NB4 (cell line): ENCODE measurements around the gene ZSWIM3.

ENCODE experiments used
- DNase-seq: peaks from one replicate; pipeline ENCODE4 v3.0.0; 2010; ENCODE audit warnings: low read depth
- H3K4me3 ChIP-seq: one replicate; pipeline ENCODE4 v1.5.1; 2011; ENCODE audit warnings: mild to moderate bottlenecking, low read depth, low read length, moderate library complexity
- MYC ChIP-seq: IDR thresholded peaks from 2 replicates; pipeline ENCODE4 v1.6.1; 2011; ENCODE audit warnings: low read depth, low read length
- POLR2A ChIP-seq: IDR thresholded peaks from 2 replicates; pipeline ENCODE4 v1.6.1; 2011; ENCODE audit warnings: mild to moderate bottlenecking; ENCODE audit not compliant: insufficient read length; ENCODE audit errors: extremely low read depth
- TF ChIP-seq, protein P1 (sequence below): IDR thresholded peaks from one replicate; pipeline ENCODE4 v1.5.1; 2012; ENCODE audit warnings: low read depth, low read length
- TF ChIP-seq, protein P2 (sequence below): IDR thresholded peaks from 2 replicates; pipeline ENCODE4 v1.6.1; 2011; ENCODE audit warnings: low read depth, low read length

Gene ZSWIM3

DNA sequence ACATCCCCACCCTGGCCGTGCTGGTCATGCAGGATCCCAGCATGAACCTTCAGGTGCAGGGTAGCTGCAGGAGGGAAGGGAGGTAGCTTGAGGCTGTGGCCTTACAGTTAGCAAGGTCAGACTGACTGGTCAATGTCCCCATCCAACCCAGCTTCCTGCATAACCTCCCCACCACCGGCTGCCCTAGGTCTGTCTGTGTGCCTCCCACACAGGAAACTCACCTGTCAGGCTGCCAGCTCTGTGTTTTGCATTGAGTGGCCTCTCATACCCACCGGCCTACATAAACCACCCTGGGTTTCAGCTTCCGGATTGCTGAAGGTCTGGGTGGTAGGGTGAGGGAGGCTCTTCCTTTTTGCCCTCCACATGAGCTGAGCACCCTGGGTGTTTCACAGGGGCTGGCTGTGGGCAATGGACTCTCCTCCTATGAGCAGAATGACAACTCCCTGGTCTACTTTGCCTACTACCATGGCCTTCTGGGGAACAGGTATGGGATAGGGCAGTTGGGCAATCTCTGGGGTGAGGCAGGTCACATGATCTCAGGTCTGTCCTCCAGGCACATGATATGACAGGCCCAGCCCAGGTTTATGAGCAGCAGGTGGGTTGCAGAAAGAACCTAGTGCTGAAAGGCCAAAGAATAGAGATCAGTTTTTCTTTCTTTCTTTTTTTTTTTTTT is 35.5 kb downstream of the ZSWIM3 start:
- H3K4me3 ChIP-seq = peak overlapping the region; percentile 74
- TF ChIP-seq, protein P1, sequence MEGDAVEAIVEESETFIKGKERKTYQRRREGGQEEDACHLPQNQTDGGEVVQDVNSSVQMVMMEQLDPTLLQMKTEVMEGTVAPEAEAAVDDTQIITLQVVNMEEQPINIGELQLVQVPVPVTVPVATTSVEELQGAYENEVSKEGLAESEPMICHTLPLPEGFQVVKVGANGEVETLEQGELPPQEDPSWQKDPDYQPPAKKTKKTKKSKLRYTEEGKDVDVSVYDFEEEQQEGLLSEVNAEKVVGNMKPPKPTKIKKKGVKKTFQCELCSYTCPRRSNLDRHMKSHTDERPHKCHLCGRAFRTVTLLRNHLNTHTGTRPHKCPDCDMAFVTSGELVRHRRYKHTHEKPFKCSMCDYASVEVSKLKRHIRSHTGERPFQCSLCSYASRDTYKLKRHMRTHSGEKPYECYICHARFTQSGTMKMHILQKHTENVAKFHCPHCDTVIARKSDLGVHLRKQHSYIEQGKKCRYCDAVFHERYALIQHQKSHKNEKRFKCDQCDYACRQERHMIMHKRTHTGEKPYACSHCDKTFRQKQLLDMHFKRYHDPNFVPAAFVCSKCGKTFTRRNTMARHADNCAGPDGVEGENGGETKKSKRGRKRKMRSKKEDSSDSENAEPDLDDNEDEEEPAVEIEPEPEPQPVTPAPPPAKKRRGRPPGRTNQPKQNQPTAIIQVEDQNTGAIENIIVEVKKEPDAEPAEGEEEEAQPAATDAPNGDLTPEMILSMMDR = no peak
- TF ChIP-seq MYC (no peak), POLR2A (no peak)
- TF ChIP-seq, protein P2, sequence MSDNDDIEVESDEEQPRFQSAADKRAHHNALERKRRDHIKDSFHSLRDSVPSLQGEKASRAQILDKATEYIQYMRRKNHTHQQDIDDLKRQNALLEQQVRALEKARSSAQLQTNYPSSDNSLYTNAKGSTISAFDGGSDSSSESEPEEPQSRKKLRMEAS = no peak
- peak; percentile 44 for DNase-seq

DNA sequence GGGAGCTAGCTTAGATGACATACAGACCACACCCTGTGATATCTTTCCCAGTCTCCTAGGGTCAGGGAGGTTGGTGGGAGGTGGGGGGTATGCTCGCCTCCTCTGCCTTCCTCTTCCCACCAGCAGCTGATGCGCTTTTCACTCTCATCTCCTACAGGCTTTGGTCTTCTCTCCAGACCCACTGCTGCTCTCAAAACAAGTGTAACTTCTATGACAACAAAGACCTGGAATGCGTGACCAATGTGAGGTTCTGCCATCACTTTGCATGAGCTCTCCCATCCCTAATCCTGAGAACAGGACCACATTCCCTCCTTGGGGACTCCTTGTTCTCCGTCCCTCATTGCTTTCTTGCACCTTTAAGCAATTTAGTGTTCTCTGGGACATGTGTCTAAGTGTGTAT is 36.4 kb downstream of the ZSWIM3 start:
- TF ChIP-seq, protein P2 = no peak
- TF ChIP-seq MYC (no peak), POLR2A (no peak)
- TF ChIP-seq, protein P1 = no peak
- DNase-seq = no peak
- H3K4me3 ChIP-seq = no peak overlapping the region

DNA sequence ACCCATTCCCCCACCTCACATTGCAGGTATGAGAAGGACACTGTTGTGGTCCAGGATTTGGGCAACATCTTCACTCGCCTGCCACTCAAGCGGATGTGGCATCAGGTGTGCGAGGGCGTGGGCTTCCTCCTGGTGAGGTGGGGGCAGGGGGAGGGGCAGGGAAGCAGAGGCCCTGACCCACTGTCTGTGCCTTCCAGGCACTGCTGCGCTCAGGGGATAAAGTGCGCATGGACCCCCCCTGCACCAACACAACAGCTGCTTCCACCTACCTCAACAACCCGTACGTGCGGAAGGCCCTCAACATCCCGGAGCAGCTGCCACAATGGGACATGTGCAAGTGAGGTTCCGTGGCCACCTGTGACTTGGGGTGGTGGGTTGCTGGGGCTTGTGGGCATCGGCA is 37.4 kb downstream of the ZSWIM3 start:
- DNase-seq = no peak
- TF ChIP-seq, protein P1 = no peak
- TF ChIP-seq POLR2A (peak; percentile 14), MYC (no peak)
- TF ChIP-seq, protein P2 = no peak
- no peak overlapping the region for H3K4me3 ChIP-seq

DNA sequence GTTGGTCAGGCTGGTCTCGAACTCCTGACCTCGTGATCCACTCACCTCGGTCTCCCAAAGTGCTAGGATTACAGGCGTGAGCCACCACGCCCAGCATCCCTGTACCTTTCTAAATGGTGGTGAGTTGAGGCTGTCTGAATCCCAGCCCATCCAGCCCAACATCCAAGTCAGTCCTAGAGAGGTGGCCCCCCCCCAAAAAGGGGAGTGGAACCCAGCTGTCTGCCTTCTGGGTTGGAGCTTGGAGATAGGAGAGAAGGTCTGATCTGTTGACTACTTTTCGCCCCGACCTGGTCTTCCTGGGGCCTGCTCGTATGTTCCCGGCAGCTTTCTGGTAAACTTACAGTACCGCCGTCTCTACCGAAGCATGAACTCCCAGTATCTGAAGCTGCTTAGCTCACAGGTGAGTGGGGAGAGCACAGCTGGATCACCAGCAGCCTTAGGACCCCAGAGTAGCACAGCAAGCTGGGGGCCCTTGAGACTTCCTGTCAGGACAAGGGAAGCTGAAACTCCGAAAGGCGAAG is 39.3 kb downstream of the ZSWIM3 start:
- TF ChIP-seq MYC = no peak
- no peak for DNase-seq
- no peak overlapping the region for H3K4me3 ChIP-seq

DNA sequence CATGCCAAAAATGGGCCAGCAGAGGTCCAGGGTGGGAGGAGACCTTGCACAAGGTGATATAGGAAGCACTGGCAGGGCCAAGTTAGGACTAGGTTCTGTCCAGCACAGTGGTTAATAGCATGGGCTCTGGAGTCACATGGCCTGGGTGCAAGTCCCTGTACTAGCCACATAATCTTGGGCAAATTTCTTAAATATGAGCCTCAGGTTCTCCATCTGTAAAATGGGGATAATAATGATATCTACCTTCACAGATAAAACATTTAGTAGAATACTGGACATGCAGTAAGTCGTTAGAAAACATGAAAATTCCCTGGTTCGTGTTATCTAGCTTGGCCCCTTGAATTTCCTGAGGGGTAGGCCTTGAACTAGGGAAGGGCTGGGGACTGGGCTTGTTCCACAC is 39.9 kb downstream of the ZSWIM3 start:
- TF ChIP-seq, protein P2 = no peak
- no peak for TF ChIP-seq POLR2A
- no peak for TF ChIP-seq MYC
- TF ChIP-seq, protein P1 = no peak
- no peak for DNase-seq
- no peak overlapping the region for H3K4me3 ChIP-seq

DNA sequence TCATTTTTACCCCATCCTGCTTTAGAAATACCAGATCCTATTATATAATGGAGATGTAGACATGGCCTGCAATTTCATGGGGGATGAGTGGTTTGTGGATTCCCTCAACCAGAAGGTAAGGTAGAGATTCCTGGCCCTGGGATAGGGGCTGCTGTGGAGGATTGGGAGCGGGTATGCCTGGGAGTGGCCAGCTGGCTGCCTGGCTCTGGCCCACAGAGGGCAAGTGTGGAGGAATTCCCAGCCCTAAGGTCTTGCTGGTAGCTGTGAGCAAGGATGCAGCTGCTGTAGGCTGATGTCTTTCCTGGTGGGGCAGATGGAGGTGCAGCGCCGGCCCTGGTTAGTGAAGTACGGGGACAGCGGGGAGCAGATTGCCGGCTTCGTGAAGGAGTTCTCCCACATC is 40.3 kb downstream of the ZSWIM3 start:
- H3K4me3 ChIP-seq = no peak overlapping the region
- DNase-seq = no peak
- TF ChIP-seq, protein P2 = no peak
- TF ChIP-seq, protein P1 = no peak
- TF ChIP-seq POLR2A = no peak
- no peak for TF ChIP-seq MYC
